Measurements from ENCODE around the gene ATG13. TPM values are rescaled to one million over a fixed set of nuclear protein-coding genes. Genes with fewer than 3 reads are reported as not detected.

The ATG13 gene
- total RNA-seq, 5 donors from 2014 or later (not counting 1 experiment from before 2014, with no cell fraction given), result 91.8 to 115 (median 102) TPM

DNA sequence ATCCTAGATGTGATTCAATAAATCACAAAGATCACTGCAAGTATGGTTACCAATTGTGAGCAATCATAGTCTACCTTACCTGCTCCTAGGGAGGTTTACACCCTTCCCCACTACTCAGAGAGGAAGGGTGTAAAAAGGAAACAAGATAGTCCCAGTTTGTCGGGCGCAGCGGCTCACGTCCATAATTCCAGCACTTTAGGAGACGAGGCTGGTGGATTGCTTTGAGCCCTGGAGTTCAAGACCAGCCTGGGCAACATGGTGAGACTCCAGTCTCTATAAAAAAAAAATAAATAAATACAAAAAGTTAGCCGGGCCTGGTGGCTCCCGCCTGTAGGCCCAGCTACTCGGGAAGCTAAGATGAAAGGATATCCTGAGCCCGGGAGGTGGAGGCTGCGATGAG, 22.6 kb upstream of the ATG13 start:
- ChIA-PET POLR2A (interaction anchor here in 1 of 2 donors (0.6 kb wide), 1 partner anchor 1434 kb away, joined by 3 read pairs; no protein-coding TSS in a partner anchor), CTCF (interaction anchor here in 1 of 2 donors (1.3 to 1.6 kb wide), 2 partner anchors 23 to 629 kb away, joined by 3 to 16 read pairs; partner anchors contain the start of genes ATG13 and HARBI1)
- no peak overlapping the region for H3K27ac ChIP-seq (ENCODE audit: low read length)
- Mint-ChIP-seq H3K27ac (no peak overlapping the region), H3K9me3 (no peaks in the 10 kb centered on the region), H3K4me3 (peak overlapping the region; percentile 96 to 98 (median 96)), H3K27me3 (no peaks in the 10 kb centered on the region), H3K4me1 (peaks cover 34 to 40% (median 37%) of the 10 kb centered on the region in 3 donors), H3K36me3 (peaks cover 3% of the 10 kb centered on the region)
- WGBS (ENCODE audit: insufficient coverage), result 94% methylated on average over 5 of the region's 10 CpGs
- DNase-seq (no peak), ATAC-seq (replicated peaks in 1 of 4) (no peak)
- H3K36me3 ChIP-seq (ENCODE audit: control insufficient read depth in 2 of 2, extremely low read depth in 1 of 2, insufficient read depth in 1 of 2, low read length in 1 of 2), result no peaks in the 10 kb centered on the region
- peaks cover 12 to 30% of the 10 kb centered on the region in 2 experiments for H3K4me1 ChIP-seq (ENCODE audit: control insufficient read depth in 1 of 2, extremely low read depth in 1 of 2, insufficient read depth in 2 of 2, low read length in 2 of 2)
- no peaks in the 10 kb centered on the region for H3K9me3 ChIP-seq
- no peak overlapping the region for H3K4me3 ChIP-seq (ENCODE audit: control insufficient read depth in 1 of 2, extremely low read depth in 1 of 2, low read length in 1 of 2)
- no peaks in the 10 kb centered on the region for H3K27me3 ChIP-seq (replicated peaks in 1 of 2; ENCODE audit: control insufficient read depth in 2 of 2, extremely low read depth in 1 of 2, insufficient read depth in 2 of 2, low read length in 1 of 2)

DNA sequence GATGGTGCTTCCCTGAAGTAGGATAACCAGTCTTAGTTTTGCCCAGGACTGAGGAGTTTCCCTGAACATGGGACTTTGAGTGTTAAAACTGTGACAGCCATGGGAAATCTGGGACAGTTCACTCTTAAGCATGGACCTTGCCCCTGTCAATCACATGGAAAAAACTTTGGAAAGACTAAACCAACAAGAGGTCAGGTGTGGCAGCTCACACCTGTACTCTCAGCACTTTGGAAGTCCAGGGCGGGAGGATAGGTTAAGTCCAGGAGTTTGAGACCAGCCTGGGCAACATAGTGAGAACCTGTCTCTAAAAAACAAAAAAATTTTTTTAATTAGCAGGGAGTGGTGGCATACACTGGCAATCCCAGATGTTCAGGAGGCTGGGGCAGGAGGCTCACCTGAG, 20.2 kb upstream of the ATG13 start:
- no peak overlapping the region for H3K27ac ChIP-seq (ENCODE audit: low read length)
- Mint-ChIP-seq H3K4me1 (peaks cover 17 to 22% (median 20%) of the 10 kb centered on the region in 3 donors), H3K4me3 (no peak overlapping the region), H3K27me3 (no peaks in the 10 kb centered on the region), H3K27ac (no peak overlapping the region), H3K9me3 (no peaks in the 10 kb centered on the region), H3K36me3 (peaks cover 3% of the 10 kb centered on the region)
- WGBS (ENCODE audit: insufficient coverage), result no CpG with 5 or more reads among the region's 1 CpG
- no peak for ATAC-seq (replicated peaks in 1 of 4)
- DNase-seq, result no peak
- H3K4me3 ChIP-seq (ENCODE audit: control insufficient read depth in 1 of 2, extremely low read depth in 1 of 2, low read length in 1 of 2), result no peak overlapping the region
- CTCF ChIA-PET, result no interaction called here
- no peaks in the 10 kb centered on the region for H3K9me3 ChIP-seq
- peaks cover 12 to 13% of the 10 kb centered on the region in 2 experiments for H3K4me1 ChIP-seq (ENCODE audit: control insufficient read depth in 1 of 2, extremely low read depth in 1 of 2, insufficient read depth in 2 of 2, low read length in 2 of 2)
- no peaks in the 10 kb centered on the region for H3K27me3 ChIP-seq (replicated peaks in 1 of 2; ENCODE audit: control insufficient read depth in 2 of 2, extremely low read depth in 1 of 2, insufficient read depth in 2 of 2, low read length in 1 of 2)
- POLR2A ChIA-PET, result no interaction called here
- H3K36me3 ChIP-seq (ENCODE audit: control insufficient read depth in 2 of 2, extremely low read depth in 1 of 2, insufficient read depth in 1 of 2, low read length in 1 of 2), result no peaks in the 10 kb centered on the region

DNA sequence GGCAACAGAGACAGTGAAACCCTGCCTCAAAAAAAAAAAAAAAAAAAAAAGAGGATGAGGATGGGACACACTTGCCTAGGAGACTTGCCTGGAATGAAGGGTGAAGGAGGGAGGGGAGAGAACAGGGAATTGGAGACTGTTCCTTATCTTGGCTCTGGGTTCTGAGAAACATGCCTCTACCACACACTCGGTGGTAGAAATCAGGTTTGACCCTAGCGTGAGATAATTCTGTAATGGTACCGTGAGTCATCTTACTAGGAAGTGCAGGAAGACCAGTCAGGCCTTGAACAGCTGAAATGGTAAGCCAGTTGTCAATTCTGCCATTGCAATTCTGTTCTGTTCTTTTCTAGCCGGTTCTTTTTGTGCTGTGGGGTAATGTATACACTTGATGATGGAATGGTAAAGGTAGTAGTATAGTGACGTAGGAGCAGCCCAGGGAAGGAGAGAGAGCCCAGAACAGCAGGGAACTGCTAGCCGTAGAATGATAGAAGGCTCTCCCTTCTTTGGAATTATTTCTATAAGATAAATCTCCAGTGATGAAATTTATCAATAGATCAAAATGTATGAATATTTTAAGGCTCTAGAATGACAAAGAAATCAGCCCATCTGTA, 19.6 kb upstream of the ATG13 start:
- CTCF ChIA-PET, result no interaction called here
- H3K27ac Mint-ChIP-seq, result no peak overlapping the region
- no peak overlapping the region for H3K4me3 ChIP-seq (ENCODE audit: control insufficient read depth in 1 of 2, extremely low read depth in 1 of 2, low read length in 1 of 2)
- peaks cover 3% of the 10 kb centered on the region for H3K36me3 Mint-ChIP-seq
- H3K27me3 ChIP-seq (replicated peaks in 1 of 2; ENCODE audit: control insufficient read depth in 2 of 2, extremely low read depth in 1 of 2, insufficient read depth in 2 of 2, low read length in 1 of 2), result no peaks in the 10 kb centered on the region
- H3K9me3 ChIP-seq, result no peaks in the 10 kb centered on the region
- H3K36me3 ChIP-seq (ENCODE audit: control insufficient read depth in 2 of 2, extremely low read depth in 1 of 2, insufficient read depth in 1 of 2, low read length in 1 of 2), result no peaks in the 10 kb centered on the region
- DNase-seq (no peak), ATAC-seq (replicated peaks in 1 of 4) (no peak)
- 89% methylated on average over 3 of the region's 6 CpGs for WGBS (ENCODE audit: insufficient coverage)
- H3K4me1 ChIP-seq (ENCODE audit: control insufficient read depth in 1 of 2, extremely low read depth in 1 of 2, insufficient read depth in 2 of 2, low read length in 2 of 2), result peaks cover 8 to 10% of the 10 kb centered on the region in 2 experiments
- peaks cover 11 to 16% (median 14%) of the 10 kb centered on the region in 3 donors for H3K4me1 Mint-ChIP-seq
- POLR2A ChIA-PET, result no interaction called here
- no peak overlapping the region for H3K27ac ChIP-seq (ENCODE audit: low read length)
- H3K27me3 Mint-ChIP-seq, result no peaks in the 10 kb centered on the region
- H3K9me3 Mint-ChIP-seq, result no peaks in the 10 kb centered on the region
- H3K4me3 Mint-ChIP-seq, result no peak overlapping the region

GRCh38 chr11:46599340-46600193, 17.8 kb upstream of the ATG13 start:
- no peaks in the 10 kb centered on the region for H3K4me1 ChIP-seq (ENCODE audit: control insufficient read depth in 1 of 2, extremely low read depth in 1 of 2, insufficient read depth in 2 of 2, low read length in 2 of 2)
- no peak for DNase-seq
- CTCF ChIA-PET, result interaction anchor here (0.6 to 0.8 kb wide), 3 partner anchors 8 to 170 kb away, joined by 4 to 9 read pairs (median 6); no protein-coding TSS in a partner anchor
- no peaks in the 10 kb centered on the region for H3K9me3 Mint-ChIP-seq
- peaks cover 3 to 6% of the 10 kb centered on the region in 2 donors for H3K36me3 ChIP-seq (ENCODE audit: control insufficient read depth in 2 of 2, extremely low read depth in 1 of 2, insufficient read depth in 1 of 2, low read length in 1 of 2)
- H3K27ac Mint-ChIP-seq, result no peak overlapping the region
- H3K4me1 Mint-ChIP-seq, result no peaks in the 10 kb centered on the region
- ATAC-seq (replicated peaks in 1 of 4), result no peak
- POLR2A ChIA-PET, result interaction anchor here in 1 of 2 donors (0.6 kb wide), 1 partner anchor 186 kb away, joined by 8 read pairs; no protein-coding TSS in a partner anchor
- WGBS (ENCODE audit: insufficient coverage), result no CpG with 5 or more reads among the region's 8 CpGs
- H3K4me3 ChIP-seq (ENCODE audit: control insufficient read depth in 1 of 2, extremely low read depth in 1 of 2, low read length in 1 of 2), result no peak overlapping the region
- no peaks in the 10 kb centered on the region for H3K9me3 ChIP-seq
- no peak overlapping the region for H3K4me3 Mint-ChIP-seq
- no peak overlapping the region for H3K27ac ChIP-seq (ENCODE audit: low read length)
- no peaks in the 10 kb centered on the region for H3K27me3 ChIP-seq (replicated peaks in 1 of 2; ENCODE audit: control insufficient read depth in 2 of 2, extremely low read depth in 1 of 2, insufficient read depth in 2 of 2, low read length in 1 of 2)
- peaks cover 9% of the 10 kb centered on the region for H3K36me3 Mint-ChIP-seq
- H3K27me3 Mint-ChIP-seq, result no peaks in the 10 kb centered on the region

DNA sequence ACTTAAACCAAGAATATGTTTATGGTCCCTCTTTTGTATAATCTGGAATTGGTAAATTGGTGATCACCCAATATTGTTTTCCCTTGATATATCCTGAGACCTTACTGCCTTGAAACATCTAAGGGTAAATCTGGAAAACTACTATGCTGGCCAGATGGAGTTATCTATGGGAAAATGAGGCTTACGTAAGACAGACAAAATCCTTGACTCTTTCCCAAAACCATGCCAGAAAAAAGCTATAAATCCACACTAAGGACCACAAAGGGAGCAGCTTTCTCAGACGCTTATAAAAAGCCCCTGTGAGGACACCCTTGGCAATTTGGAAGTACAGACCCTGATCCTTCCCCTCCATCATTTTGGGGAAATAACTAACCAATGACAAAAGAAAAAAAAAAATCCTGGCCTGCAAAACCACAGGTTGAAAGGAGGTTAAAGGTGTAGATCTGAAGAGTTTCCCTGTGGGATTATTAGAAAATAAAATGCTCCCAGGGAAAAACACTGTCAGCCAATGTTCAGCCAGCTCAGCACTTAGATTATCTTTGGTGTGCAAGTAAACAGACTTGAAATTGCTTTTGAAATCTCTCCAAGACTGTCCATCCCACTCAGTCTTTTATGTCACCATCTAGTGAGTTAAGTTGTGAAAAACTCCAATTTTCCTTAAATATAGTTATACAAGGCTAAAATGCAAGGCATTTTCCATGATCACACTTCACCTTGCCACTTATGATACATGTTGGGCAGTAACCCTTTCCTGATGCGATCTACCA, 17.0 kb upstream of the ATG13 start:
- no peak for ATAC-seq (replicated peaks in 1 of 4)
- Histone ChIP-seq H3K36me3 (ENCODE audit: control insufficient read depth in 2 of 2, extremely low read depth in 1 of 2, insufficient read depth in 1 of 2, low read length in 1 of 2) (peaks cover 3 to 6% of the 10 kb centered on the region in 2 donors), H3K4me3 (ENCODE audit: control insufficient read depth in 1 of 2, extremely low read depth in 1 of 2, low read length in 1 of 2) (no peak overlapping the region), H3K9me3 (no peaks in the 10 kb centered on the region), H3K4me1 (ENCODE audit: control insufficient read depth in 1 of 2, extremely low read depth in 1 of 2, insufficient read depth in 2 of 2, low read length in 2 of 2) (no peaks in the 10 kb centered on the region), H3K27ac (ENCODE audit: low read length) (no peak overlapping the region), H3K27me3 (replicated peaks in 1 of 2; ENCODE audit: control insufficient read depth in 2 of 2, extremely low read depth in 1 of 2, insufficient read depth in 2 of 2, low read length in 1 of 2) (no peaks in the 10 kb centered on the region)
- Mint-ChIP-seq H3K4me3 (no peak overlapping the region), H3K4me1 (no peaks in the 10 kb centered on the region), H3K27ac (no peak overlapping the region), H3K9me3 (no peaks in the 10 kb centered on the region), H3K27me3 (no peaks in the 10 kb centered on the region), H3K36me3 (peaks cover 9% of the 10 kb centered on the region)
- no peak for DNase-seq
- CTCF ChIA-PET, result interaction anchor here (0.6 to 0.8 kb wide), 2 partner anchors 18 to 169 kb away, joined by 6 to 9 read pairs; no protein-coding TSS in a partner anchor
- WGBS (ENCODE audit: insufficient coverage), result 100% methylated on average over 1 of the region's 3 CpGs
- POLR2A ChIA-PET, result interaction anchor here in 1 of 2 donors (0.6 kb wide), 1 partner anchor 14 kb away, joined by 3 read pairs; no protein-coding TSS in a partner anchor

GRCh38 chr11:46601129-46601528, 16.2 kb upstream of the ATG13 start:
- ATAC-seq (replicated peaks in 1 of 4) (no peak), DNase-seq (no peak)
- Histone ChIP-seq H3K36me3 (ENCODE audit: control insufficient read depth in 2 of 2, extremely low read depth in 1 of 2, insufficient read depth in 1 of 2, low read length in 1 of 2) (peaks cover 3 to 6% of the 10 kb centered on the region in 2 donors), H3K9me3 (no peaks in the 10 kb centered on the region), H3K27me3 (replicated peaks in 1 of 2; ENCODE audit: control insufficient read depth in 2 of 2, extremely low read depth in 1 of 2, insufficient read depth in 2 of 2, low read length in 1 of 2) (no peaks in the 10 kb centered on the region), H3K4me3 (ENCODE audit: control insufficient read depth in 1 of 2, extremely low read depth in 1 of 2, low read length in 1 of 2) (no peak overlapping the region), H3K27ac (ENCODE audit: low read length) (no peak overlapping the region), H3K4me1 (ENCODE audit: control insufficient read depth in 1 of 2, extremely low read depth in 1 of 2, insufficient read depth in 2 of 2, low read length in 2 of 2) (no peaks in the 10 kb centered on the region)
- no peaks in the 10 kb centered on the region for H3K9me3 Mint-ChIP-seq
- H3K4me3 Mint-ChIP-seq, result no peak overlapping the region
- no peaks in the 10 kb centered on the region for H3K27me3 Mint-ChIP-seq
- no peaks in the 10 kb centered on the region for H3K4me1 Mint-ChIP-seq
- peaks cover 9% of the 10 kb centered on the region for H3K36me3 Mint-ChIP-seq
- WGBS (ENCODE audit: insufficient coverage), result no CpG with 5 or more reads among the region's 1 CpG
- ChIA-PET POLR2A (no interaction called here), CTCF (no interaction called here)
- no peak overlapping the region for H3K27ac Mint-ChIP-seq
